ENCODE measurements around the gene CLEC18A. TPM values are rescaled to one million over a fixed set of nuclear protein-coding genes. Genes with fewer than 3 reads are reported as not detected.

Gene CLEC18A
- total and polyA plus RNA-seq, 2 experiments from 2014 or later: 0.13 to 0.90 TPM

- no peak overlapping the region for H3K27ac ChIP-seq (ENCODE audit: low read depth)
- no peak overlapping the region for H3K4me3 Mint-ChIP-seq
- no peak overlapping the region for H3K4me2 ChIP-seq
- no peak overlapping the region for H3K4me3 ChIP-seq
- H3K36me3 Mint-ChIP-seq (ENCODE audit: low read depth): peaks cover 7% of the 10 kb centered on the region; the same call in 1 of the 3 replicates
- H3K9me3 Mint-ChIP-seq: no peaks in the 10 kb centered on the region; the same call in 2 of the 3 replicates
- no peaks in the 10 kb centered on the region for H3K36me3 ChIP-seq (ENCODE audit: insufficient read depth)
- peaks cover 8% of the 10 kb centered on the region for H3K4me1 Mint-ChIP-seq
- no peaks in the 10 kb centered on the region for H3K27me3 ChIP-seq (ENCODE audit: insufficient read depth)
- H3F3A ChIP-seq (replicated peaks; ENCODE audit: low read depth): no peaks in the 10 kb centered on the region
- H3K27ac Mint-ChIP-seq: no peak overlapping the region
- H3K27me3 Mint-ChIP-seq (ENCODE audit: insufficient read depth, low read depth, poor library complexity): peaks cover 3% of the 10 kb centered on the region
- peaks cover 6% of the 10 kb centered on the region; the same call in 1 of the 2 replicates for H3K9me2 ChIP-seq (ENCODE audit: insufficient read depth)
- no peak overlapping the region for H2AFZ ChIP-seq
- no peak for TF ChIP-seq JUNB (IDR thresholded peaks at IDR 0.05; ENCODE audit: unreplicated experiment)
- TF ChIP-seq CTCF (conservative IDR thresholded peaks at IDR 0.05; ENCODE audit: low read depth in 2 of 2): no peak
- TF ChIP-seq CREB1 (CRISPR knock-in tag; IDR thresholded peaks at IDR 0.05; ENCODE audit: low read depth): no peak
- no peak for TF ChIP-seq POLR2AphosphoS5 (IDR thresholded peaks at IDR 0.05; ENCODE audit: low read depth)
- no peak for TF ChIP-seq NANOG (IDR thresholded peaks at IDR 0.05; ENCODE audit: borderline replicate concordance)
- TF ChIP-seq ETS1 (IDR thresholded peaks at IDR 0.05): no peak
- no peak for TF ChIP-seq STAT1 (IDR thresholded peaks at IDR 0.05; ENCODE audit: unreplicated experiment)
- no peak for TF ChIP-seq REST (IDR thresholded peaks at IDR 0.05; ENCODE audit: unreplicated experiment)
- no peak for TF ChIP-seq ZNF331 (CRISPR knock-in tag; IDR thresholded peaks at IDR 0.05; ENCODE audit: low read depth)
- no peaks in the 10 kb centered on the region for H3K4me1 ChIP-seq (ENCODE audit: insufficient read depth)
- no peak for ATAC-seq
- no peaks in the 10 kb centered on the region; the same call in 1 of the 2 replicates for H4K20me1 ChIP-seq (replicated peaks; ENCODE audit: insufficient read depth)
- no peaks in the 10 kb centered on the region for H3K79me2 ChIP-seq (replicated peaks; ENCODE audit: insufficient read depth)
- no peak for DNase-seq (ENCODE audit: low spot score)
Observed at GRCh38 chr16:69909760-69910159, 41.4 kb upstream of the CLEC18A start.

GRCh38 chr16:69910964-69911363 lies 40.2 kb upstream of the CLEC18A start:
- Histone ChIP-seq H3F3A (replicated peaks; ENCODE audit: low read depth) (no peaks in the 10 kb centered on the region), H3K4me2 (no peak overlapping the region), H3K9me2 (ENCODE audit: insufficient read depth) (peaks cover 3% of the 10 kb centered on the region; the same call in 1 of the 2 replicates), H3K27me3 (ENCODE audit: insufficient read depth) (no peaks in the 10 kb centered on the region), H3K79me2 (replicated peaks; ENCODE audit: insufficient read depth) (no peaks in the 10 kb centered on the region), H2AFZ (no peak overlapping the region), H4K20me1 (replicated peaks; ENCODE audit: insufficient read depth) (no peaks in the 10 kb centered on the region; the same call in 1 of the 2 replicates), H3K36me3 (ENCODE audit: insufficient read depth) (no peaks in the 10 kb centered on the region), H3K27ac (ENCODE audit: low read depth) (no peak overlapping the region), H3K4me3 (no peak overlapping the region), H3K4me1 (ENCODE audit: insufficient read depth) (no peaks in the 10 kb centered on the region)
- Mint-ChIP-seq H3K27me3 (ENCODE audit: insufficient read depth, low read depth, poor library complexity) (peaks cover 6% of the 10 kb centered on the region), H3K4me3 (no peak overlapping the region), H3K9me3 (no peaks in the 10 kb centered on the region), H3K4me1 (peaks cover 3% of the 10 kb centered on the region; the same call in 2 of the 3 replicates), H3K36me3 (ENCODE audit: low read depth) (peaks cover 7% of the 10 kb centered on the region; the same call in 1 of the 3 replicates), H3K27ac (no peak overlapping the region)
- DNase-seq (ENCODE audit: low spot score) (no peak), ATAC-seq (no peak)
- no peak for TF ChIP-seq ZNF462 (CRISPR knock-in tag; IDR thresholded peaks at IDR 0.05)
